Measurements from ENCODE around the gene UTS2B. TPM values are rescaled to one million over a fixed set of nuclear protein-coding genes. Genes with fewer than 3 reads are reported as not detected.

The UTS2B gene, protein sequence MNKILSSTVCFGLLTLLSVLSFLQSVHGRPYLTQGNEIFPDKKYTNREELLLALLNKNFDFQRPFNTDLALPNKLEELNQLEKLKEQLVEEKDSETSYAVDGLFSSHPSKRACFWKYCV
- total RNA-seq (not detected), total RNA-seq (0 to 0.46 (median 0) reads per million in 172 experiments)
- polyA plus RNA-seq (2013, experiment 1 of 2), result 0.15 TPM
- polyA plus RNA-seq (2013, experiment 2 of 2), result 0.03 TPM

DNA sequence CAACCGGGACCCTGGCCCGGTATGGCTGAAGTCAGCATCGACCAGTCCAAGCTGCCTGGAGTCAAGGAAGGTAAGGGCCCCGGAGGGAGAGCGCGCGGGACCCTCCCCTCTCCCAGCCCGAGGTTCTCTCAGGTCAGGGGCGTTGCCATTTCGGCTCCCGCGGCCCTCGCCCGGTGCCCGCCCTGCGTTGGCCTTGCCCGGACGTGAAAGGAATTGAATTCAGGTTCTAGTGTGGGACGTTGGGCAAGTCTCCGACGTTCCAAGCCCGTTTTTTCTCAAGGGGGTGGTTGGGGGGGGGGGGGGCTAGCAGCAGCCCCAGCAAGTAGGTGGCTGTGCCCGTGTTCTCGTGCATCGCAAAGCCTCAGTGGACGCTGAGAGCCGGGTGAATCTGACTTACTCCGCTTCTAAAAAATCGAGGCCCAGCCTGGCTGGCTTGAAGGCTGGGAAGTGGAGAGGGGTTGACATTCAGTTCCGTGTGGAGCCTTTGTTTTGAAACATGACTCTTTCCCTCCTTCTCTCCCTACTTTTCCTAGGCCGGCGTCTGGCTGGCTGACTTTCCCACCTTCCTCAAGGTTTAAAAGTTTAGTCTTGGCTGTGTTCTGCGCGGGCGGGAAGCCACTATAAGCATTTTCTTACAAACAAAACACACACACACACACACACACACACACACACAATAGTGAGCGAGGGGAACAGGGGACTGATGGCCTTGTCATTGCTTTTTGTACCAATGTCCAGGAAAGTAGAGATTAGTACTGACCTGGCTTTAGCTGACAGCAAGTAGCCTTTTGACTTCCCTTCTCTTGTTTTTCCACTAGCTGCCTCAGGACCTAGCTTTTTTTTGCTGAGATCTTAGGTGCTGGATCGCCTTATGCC, at the start of gene UTS2B:
UTS2B (minus strand) TSS at position 873 of the 876 bp plus-strand sequence. CDS start 48,337 bp downstream, outside the sequence.
- H3K4me1 Mint-ChIP-seq (ENCODE audit: low read depth), result peaks cover 41% of the 10 kb centered on the region
- Histone ChIP-seq H3K27ac (ENCODE audit: low read depth in 1 of 2, low read length in 2 of 2) (no peak within 1 kb of the TSS), H3K36me3 (ENCODE audit: insufficient read depth, low read length) (no peaks in the 10 kb centered on the region), H3K4me3 (ENCODE audit: low read length) (peak within 1 kb of the TSS; percentile 68), H3K9me3 (ENCODE audit: control insufficient read depth in 1 of 2, insufficient read depth in 1 of 2, low read length in 2 of 2) (peaks cover 0 to 10% of the 10 kb centered on the region in 2 experiments), H3K4me1 (ENCODE audit: insufficient read depth, low read length) (no peaks in the 10 kb centered on the region), H3K27me3 (ENCODE audit: control insufficient read depth in 1 of 2, insufficient read depth in 2 of 2, low read length in 2 of 2) (peaks cover 0 to 5% of the 10 kb centered on the region in 2 experiments)
- DNase-seq, result peak in 5 of 14 experiments; percentile 2 to 31 (median 10)
- H3K4me3 Mint-ChIP-seq, result peak within 1 kb of the TSS; percentile 81
- H3K27me3 Mint-ChIP-seq, result peaks cover 9% of the 10 kb centered on the region
- H3K27ac Mint-ChIP-seq, result peak within 1 kb of the TSS; percentile 23
- intact Hi-C loops (cut with DNase I, micrococcal nuclease), result no loop called here
- no peak for ATAC-seq (ENCODE audit: poor library complexity)
- no peaks in the 10 kb centered on the region for H3K9me3 Mint-ChIP-seq
- ChIA-PET POLR2A (interaction anchor here (0.9 to 1.4 kb wide), 2 partner anchors 42 to 49 kb away, joined by 3 read pairs; no protein-coding TSS in a partner anchor), CTCF (no interaction called here)
- TF ChIP-seq, protein P1, sequence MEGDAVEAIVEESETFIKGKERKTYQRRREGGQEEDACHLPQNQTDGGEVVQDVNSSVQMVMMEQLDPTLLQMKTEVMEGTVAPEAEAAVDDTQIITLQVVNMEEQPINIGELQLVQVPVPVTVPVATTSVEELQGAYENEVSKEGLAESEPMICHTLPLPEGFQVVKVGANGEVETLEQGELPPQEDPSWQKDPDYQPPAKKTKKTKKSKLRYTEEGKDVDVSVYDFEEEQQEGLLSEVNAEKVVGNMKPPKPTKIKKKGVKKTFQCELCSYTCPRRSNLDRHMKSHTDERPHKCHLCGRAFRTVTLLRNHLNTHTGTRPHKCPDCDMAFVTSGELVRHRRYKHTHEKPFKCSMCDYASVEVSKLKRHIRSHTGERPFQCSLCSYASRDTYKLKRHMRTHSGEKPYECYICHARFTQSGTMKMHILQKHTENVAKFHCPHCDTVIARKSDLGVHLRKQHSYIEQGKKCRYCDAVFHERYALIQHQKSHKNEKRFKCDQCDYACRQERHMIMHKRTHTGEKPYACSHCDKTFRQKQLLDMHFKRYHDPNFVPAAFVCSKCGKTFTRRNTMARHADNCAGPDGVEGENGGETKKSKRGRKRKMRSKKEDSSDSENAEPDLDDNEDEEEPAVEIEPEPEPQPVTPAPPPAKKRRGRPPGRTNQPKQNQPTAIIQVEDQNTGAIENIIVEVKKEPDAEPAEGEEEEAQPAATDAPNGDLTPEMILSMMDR (IDR thresholded peaks at IDR 0.05), result no peak
- no peaks in the 10 kb centered on the region for H3K36me3 Mint-ChIP-seq (ENCODE audit: low read depth)

DNA sequence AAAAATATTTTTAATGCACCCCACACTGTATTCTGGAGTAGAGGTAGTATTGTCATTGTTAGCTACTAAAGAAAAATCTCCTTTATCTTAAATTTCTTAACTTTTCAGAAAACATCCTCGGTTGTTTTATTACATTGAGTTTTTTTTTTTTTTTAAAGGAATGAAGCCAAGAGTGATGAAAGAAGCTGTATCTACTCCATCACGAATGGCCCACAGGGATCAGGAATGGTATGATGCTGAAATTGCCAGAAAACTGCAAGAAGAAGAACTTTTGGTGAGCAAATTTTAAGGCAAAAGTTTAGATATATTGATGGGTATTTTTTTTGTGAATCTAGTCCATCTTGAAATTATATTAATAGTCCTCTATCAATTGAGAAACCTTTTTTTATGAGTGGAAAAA, 49.7 kb upstream of the UTS2B start:
- peaks cover 13% of the 10 kb centered on the region for H3K36me3 Mint-ChIP-seq (ENCODE audit: low read depth)
- Histone ChIP-seq H3K9me3 (ENCODE audit: control insufficient read depth in 1 of 2, insufficient read depth in 1 of 2, low read length in 2 of 2) (no peaks in the 10 kb centered on the region), H3K4me1 (ENCODE audit: insufficient read depth, low read length) (no peaks in the 10 kb centered on the region), H3K27me3 (ENCODE audit: control insufficient read depth in 1 of 2, insufficient read depth in 2 of 2, low read length in 2 of 2) (no peaks in the 10 kb centered on the region), H3K27ac (ENCODE audit: low read depth in 1 of 2, low read length in 2 of 2) (no peak overlapping the region), H3K36me3 (ENCODE audit: insufficient read depth, low read length) (no peaks in the 10 kb centered on the region), H3K4me3 (ENCODE audit: low read length) (no peak overlapping the region)
- ATAC-seq (ENCODE audit: poor library complexity) (no peak), DNase-seq (no peak)
- H3K4me3 Mint-ChIP-seq, result no peak overlapping the region
- CTCF ChIA-PET, result no interaction called here
- H3K4me1 Mint-ChIP-seq (ENCODE audit: low read depth), result peaks cover 33% of the 10 kb centered on the region
- TF ChIP-seq, protein P1 (IDR thresholded peaks at IDR 0.05), result no peak
- POLR2A ChIA-PET, result no interaction called here
- H3K27me3 Mint-ChIP-seq, result no peaks in the 10 kb centered on the region
- intact Hi-C loops (cut with DNase I, micrococcal nuclease), result loop anchor here in 1 of 2 experiments (10.0 kb wide), 1 partner anchor 135 kb away; no protein-coding TSS in a partner anchor
- peak overlapping the region; percentile 16 for H3K27ac Mint-ChIP-seq
- H3K9me3 Mint-ChIP-seq, result no peaks in the 10 kb centered on the region

GRCh38 chr3:191379446-191379845, 49.1 kb upstream of the UTS2B start:
- Mint-ChIP-seq H3K4me1 (ENCODE audit: low read depth) (peaks cover 33% of the 10 kb centered on the region), H3K36me3 (ENCODE audit: low read depth) (peaks cover 13% of the 10 kb centered on the region), H3K4me3 (no peak overlapping the region), H3K27me3 (no peaks in the 10 kb centered on the region), H3K27ac (peak overlapping the region; percentile 16), H3K9me3 (no peaks in the 10 kb centered on the region)
- H3K9me3 ChIP-seq (ENCODE audit: control insufficient read depth in 1 of 2, insufficient read depth in 1 of 2, low read length in 2 of 2), result no peaks in the 10 kb centered on the region
- TF ChIP-seq, protein P1 (IDR thresholded peaks at IDR 0.05), result no peak
- POLR2A ChIA-PET, result interaction anchor here (1.2 kb wide), 1 partner anchor 50 kb away, joined by 3 read pairs; the partner anchor contains the start of gene CCDC50
- DNase-seq (peak in 2 of 14 experiments; percentile 7 to 16), ATAC-seq (ENCODE audit: poor library complexity) (peak; percentile 83)
- intact Hi-C loops (cut with DNase I, micrococcal nuclease), result no loop called here
- CTCF ChIA-PET, result no interaction called here
- no peak overlapping the region for H3K4me3 ChIP-seq (ENCODE audit: low read length)
- no peaks in the 10 kb centered on the region for H3K36me3 ChIP-seq (ENCODE audit: insufficient read depth, low read length)
- no peak overlapping the region for H3K27ac ChIP-seq (ENCODE audit: low read depth in 1 of 2, low read length in 2 of 2)
- H3K27me3 ChIP-seq (ENCODE audit: control insufficient read depth in 1 of 2, insufficient read depth in 2 of 2, low read length in 2 of 2), result no peaks in the 10 kb centered on the region
- no peaks in the 10 kb centered on the region for H3K4me1 ChIP-seq (ENCODE audit: insufficient read depth, low read length)

Data from CD4-positive, alpha-beta T cell (primary cell).